MM.1S (cell line): Measurements from ENCODE around the gene THEM4.

Experiments
- CTCF ChIP-seq: fragments of 300-600 bp; sonication (generic); IDR thresholded peaks from 2 replicates; pipeline ENCODE4 v1.5.1; 2016; ENCODE audit warnings: antibody characterized with exemption, low read length, mixed read lengths
- EZH2 ChIP-seq: fragments of 300-600 bp; sonication (generic); optimal IDR thresholded peaks from 2 replicates; pipeline ENCODE3; 2017; ENCODE audit warnings: low read depth, mild to moderate bottlenecking, antibody characterized with exemption, low read length, mixed read lengths

- TF ChIP-seq CTCF (no peak), EZH2 (no peak)
These were observed 10.8 kb downstream of the THEM4 start for GRCh38 chr1:151898519-151898991.
